LNCAP (cell line): ENCODE measurements around the gene DOCK4.

Experiments
- CTCF ChIP-seq: fragments of 450-650 bp; IDR thresholded peaks from 2 replicates; pipeline ENCODE4 v1.5.1; 2017; ENCODE audit warnings: mild to moderate bottlenecking

The DOCK4 gene

DNA sequence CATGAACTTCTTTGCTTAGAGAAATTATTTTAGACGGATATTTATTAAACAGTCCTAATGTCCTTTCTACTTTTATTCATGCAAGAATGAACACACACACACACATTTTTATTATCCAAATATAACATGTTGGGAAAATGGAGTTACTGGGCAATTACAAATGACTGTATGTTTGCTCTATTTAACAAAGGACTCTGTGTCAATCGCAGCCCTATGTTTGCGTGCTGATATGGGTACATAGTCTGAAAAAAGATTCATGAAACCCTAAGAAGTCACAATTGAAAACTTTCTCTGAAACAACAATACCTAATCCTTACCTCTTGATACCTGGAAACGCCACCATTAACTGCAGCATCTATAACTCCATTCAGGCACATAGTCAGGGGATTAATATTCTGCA is 459.2 kb downstream of the DOCK4 start:
- TF ChIP-seq CTCF: no peak

DNA sequence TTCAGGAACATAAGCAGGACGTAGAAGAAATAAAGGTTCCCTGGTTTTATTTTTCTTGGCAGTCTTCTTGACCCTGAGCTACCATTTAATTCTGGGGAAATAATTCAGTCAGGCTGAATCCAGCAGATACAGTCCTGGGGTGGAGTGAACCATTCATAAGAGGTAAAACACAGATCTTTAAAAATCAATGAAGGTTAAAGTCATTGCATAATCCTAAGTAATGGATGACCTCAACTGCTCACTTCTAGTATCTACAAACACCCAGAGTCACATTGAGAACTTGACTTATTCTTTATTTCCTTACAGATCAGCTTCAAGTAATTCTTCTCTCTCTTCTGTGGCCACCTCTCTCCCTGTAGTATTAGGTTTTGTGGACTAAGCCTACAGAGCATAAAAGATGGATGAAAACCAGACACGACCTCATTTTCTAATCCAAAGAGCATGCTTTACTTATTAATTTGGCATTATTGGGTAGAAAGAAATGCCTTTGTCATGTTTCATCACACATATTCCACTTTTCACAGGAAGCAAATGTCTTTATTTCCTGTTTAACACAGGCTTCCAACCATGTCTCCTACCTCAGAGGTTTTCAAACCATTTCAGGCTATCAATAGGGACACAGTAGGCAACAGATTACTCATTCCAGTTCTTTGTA is 461.6 kb downstream of the DOCK4 start:
- no peak for TF ChIP-seq CTCF

DNA sequence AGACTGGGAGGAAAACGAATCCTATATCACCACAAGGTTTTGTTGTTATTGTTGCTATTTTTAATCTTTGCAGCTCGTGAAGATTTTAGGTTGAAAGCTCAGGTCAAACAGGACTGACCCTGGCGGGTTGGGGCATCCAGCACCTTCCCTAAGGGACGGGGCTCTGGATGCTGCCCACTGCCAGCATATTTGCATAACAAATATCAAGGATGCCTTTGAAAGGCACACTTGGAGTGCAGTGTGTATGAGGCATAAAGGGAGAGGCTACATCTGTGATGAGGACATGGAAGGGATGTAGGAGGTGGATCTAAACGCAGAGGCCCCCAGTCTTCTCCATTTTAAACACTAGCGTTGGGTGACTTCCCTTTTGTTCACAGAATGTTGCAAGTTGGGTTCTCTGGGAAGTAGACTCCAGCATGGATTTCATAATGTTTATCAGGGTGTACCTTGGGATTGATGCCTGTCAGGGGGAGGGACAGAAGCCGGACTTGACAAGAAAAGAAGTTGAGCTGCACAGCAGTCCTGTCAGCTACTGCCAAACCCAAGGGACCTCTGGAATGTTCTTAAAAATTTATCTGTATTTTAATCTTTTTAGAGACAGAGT is 462.9 kb downstream of the DOCK4 start:
- TF ChIP-seq CTCF: no peak

DNA sequence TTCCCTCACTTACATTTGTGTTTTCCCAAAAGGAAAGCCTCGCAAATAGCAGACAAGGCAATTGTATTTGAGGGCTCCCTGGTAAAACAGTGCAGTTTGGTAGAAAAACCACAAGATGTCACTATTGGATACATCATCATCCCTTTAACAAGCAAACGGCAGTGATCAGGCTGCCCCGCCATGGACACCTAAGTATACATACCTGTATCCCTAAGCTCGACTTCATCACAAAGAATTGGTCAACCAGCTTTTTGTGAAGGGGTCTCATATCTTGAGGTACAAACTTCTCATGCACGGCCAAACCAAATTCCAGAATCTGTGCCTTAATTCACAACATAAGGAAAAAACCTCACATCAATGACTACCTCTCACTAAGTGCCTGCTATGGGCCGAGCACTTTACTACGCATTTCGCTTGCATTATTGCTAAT is 464.4 kb downstream of the DOCK4 start:
- peak; percentile 82 for TF ChIP-seq CTCF

- TF ChIP-seq CTCF: no peak
Observed at GRCh38 chr7:111740942-111741341, 465.3 kb downstream of the DOCK4 start.

DNA sequence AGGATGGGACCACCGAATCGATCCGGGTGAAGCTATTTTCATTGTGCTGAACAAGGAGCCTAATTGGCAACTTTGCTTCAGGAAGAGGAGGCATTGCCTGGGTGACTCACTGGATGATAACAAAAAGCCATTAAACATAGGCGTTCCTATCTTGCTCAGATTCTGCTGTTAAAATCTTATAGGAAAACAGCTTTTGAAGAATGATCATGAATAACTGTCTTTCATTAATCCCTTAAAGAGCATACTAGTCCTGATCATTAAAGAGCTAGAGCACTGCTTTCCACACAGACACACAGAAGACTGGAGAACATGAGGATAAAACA is 469.7 kb downstream of the DOCK4 start:
- TF ChIP-seq CTCF: no peak

DNA sequence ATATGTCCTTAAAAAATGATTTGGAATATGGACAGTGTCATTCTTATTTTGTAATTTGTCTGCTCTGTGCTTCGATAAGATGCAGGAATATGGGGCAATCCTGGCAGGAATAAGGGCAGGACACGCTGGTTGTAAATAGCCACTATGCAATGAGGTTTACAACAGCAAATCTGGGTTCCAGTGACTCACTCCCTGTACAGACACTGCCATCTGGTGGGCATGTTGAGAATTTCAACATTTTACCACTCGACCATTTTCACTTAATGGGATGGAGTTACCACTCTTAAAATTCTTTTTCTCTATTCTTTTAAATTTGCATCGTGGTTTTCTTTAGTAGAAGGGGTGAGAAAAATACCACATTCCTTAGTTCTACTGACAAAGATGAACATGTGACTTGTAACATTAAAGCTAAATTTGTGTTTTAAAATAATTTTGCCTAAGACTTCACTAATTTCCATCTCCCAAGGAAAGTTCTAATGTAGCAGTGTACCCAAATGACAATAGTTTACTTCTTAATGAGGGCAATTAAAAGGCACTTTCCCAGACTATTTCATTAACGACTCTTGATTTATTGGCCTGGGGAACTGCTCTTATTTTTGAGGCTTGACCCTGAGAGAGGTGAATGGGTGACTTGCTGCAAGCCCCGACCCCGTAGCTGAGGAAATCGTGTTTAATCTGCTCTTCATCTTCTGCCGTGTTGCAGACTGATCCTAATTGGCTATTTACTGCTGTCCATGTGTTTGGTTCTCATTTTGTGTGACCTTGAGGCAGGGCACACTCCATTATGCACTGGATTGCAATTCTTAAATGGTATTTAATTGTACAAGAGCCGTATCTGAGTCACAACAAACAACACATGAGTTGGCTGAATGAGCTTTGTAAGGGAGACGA is 470.3 kb downstream of the DOCK4 start:
- TF ChIP-seq CTCF: peak; percentile 78
